Fibroblast of mammary gland (primary cell): ENCODE data around the gene KLHL26.

Experiments used
- DNase-seq: peaks from one replicate; pipeline ENCODE4 v3.0.0-alpha.2; 2010; ENCODE audit warnings: low read depth
- H3K4me3 ChIP-seq: 2 replicates; pipeline ENCODE4 v1.5.1; 2011; ENCODE audit warnings: low read depth, mild to moderate bottlenecking, low read length, moderate library complexity; ENCODE audit not compliant: control insufficient read depth
- TF ChIP-seq, protein P1 (sequence below): conservative IDR thresholded peaks from 2 replicates; pipeline ENCODE4 v1.5.1; 2011; ENCODE audit warnings: low read depth, low read length, inconsistent platforms; ENCODE audit not compliant: control insufficient read depth, insufficient read depth

Gene KLHL26

DNA sequence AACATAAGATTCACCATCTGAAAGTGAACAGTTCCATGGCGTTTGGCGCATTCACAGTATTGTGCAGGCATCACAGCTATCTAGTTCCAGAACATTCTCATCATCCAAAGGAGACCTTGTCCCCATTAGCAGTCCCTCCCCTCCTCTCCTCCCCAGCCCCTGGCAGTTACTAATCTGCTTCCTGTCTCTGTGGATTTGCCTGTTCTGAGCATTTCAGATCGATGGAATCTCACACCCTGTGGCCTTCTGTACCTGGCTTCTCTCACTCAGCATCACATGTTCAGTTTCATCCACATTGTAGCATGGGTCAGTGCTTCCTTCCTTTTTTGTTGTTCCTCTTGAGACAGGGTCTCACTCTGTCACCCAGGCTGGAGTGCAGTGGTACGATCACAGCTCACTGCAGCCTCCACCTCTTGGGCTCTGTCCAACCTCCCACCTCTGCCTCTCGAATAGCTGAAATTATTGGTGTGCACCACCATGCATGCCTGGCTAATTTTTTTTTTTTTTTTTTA is 81.2 kb downstream of the KLHL26 start:
- no peak for DNase-seq
- TF ChIP-seq, protein P1, sequence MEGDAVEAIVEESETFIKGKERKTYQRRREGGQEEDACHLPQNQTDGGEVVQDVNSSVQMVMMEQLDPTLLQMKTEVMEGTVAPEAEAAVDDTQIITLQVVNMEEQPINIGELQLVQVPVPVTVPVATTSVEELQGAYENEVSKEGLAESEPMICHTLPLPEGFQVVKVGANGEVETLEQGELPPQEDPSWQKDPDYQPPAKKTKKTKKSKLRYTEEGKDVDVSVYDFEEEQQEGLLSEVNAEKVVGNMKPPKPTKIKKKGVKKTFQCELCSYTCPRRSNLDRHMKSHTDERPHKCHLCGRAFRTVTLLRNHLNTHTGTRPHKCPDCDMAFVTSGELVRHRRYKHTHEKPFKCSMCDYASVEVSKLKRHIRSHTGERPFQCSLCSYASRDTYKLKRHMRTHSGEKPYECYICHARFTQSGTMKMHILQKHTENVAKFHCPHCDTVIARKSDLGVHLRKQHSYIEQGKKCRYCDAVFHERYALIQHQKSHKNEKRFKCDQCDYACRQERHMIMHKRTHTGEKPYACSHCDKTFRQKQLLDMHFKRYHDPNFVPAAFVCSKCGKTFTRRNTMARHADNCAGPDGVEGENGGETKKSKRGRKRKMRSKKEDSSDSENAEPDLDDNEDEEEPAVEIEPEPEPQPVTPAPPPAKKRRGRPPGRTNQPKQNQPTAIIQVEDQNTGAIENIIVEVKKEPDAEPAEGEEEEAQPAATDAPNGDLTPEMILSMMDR, result no peak
- H3K4me3 ChIP-seq, result no peak overlapping the region

- TF ChIP-seq, protein P1, result no peak
- H3K4me3 ChIP-seq, result no peak overlapping the region
- DNase-seq, result no peak
Observed at GRCh38 chr19:18718846-18719458, 82.1 kb downstream of the KLHL26 start.

- no peak for DNase-seq
- TF ChIP-seq, protein P1, result no peak
- H3K4me3 ChIP-seq, result no peak overlapping the region
Observed at GRCh38 chr19:18719541-18719940, 82.7 kb downstream of the KLHL26 start.
